Lower leg skin (tissue), 3 donors: Measurements from ENCODE around the gene RALGDS.

Experiments
- POLR2A ChIP-seq, 2 donors: fragments of 450-650 bp; IDR thresholded peaks; one replicate each; pipeline ENCODE4 v1.6.1; 2016 to 2017; ENCODE audit warnings: antibody characterized with exemption in 2 of 2, mild to moderate bottlenecking in 1 of 2, moderate library complexity in 1 of 2
- TF ChIP-seq, protein P1 (sequence below), 3 donors: fragments of 450-650 bp; IDR thresholded peaks; one replicate each; pipeline ENCODE4 v1.5.1; 2016; ENCODE audit warnings: antibody characterized with exemption in 3 of 3, mild to moderate bottlenecking in 3 of 3, moderate library complexity in 2 of 3

GRCh38 chr9:133163504-133164172 is 42.6 kb upstream of the RALGDS start, which contains the start of gene GBGT1:
- TF ChIP-seq, protein P1, sequence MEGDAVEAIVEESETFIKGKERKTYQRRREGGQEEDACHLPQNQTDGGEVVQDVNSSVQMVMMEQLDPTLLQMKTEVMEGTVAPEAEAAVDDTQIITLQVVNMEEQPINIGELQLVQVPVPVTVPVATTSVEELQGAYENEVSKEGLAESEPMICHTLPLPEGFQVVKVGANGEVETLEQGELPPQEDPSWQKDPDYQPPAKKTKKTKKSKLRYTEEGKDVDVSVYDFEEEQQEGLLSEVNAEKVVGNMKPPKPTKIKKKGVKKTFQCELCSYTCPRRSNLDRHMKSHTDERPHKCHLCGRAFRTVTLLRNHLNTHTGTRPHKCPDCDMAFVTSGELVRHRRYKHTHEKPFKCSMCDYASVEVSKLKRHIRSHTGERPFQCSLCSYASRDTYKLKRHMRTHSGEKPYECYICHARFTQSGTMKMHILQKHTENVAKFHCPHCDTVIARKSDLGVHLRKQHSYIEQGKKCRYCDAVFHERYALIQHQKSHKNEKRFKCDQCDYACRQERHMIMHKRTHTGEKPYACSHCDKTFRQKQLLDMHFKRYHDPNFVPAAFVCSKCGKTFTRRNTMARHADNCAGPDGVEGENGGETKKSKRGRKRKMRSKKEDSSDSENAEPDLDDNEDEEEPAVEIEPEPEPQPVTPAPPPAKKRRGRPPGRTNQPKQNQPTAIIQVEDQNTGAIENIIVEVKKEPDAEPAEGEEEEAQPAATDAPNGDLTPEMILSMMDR (IDR thresholded peaks at IDR 0.05) = no peak
- no peak for TF ChIP-seq POLR2A (IDR thresholded peaks at IDR 0.05)
